HEK293 (cell line): ENCODE measurements around the gene RAB22A.

Source experiments
- BCL11A ChIP-seq: fragments of 450-650 bp; formaldehyde crosslinking; IDR thresholded peaks from 2 replicates; pipeline ENCODE4 v1.5.1; 2016; ENCODE audit warnings: low read depth, missing biosample characterization, missing genetic modification characterization
- GLI2 ChIP-seq: fragments of 450-650 bp; formaldehyde crosslinking; IDR thresholded peaks from 2 replicates; pipeline ENCODE4; 2017; ENCODE audit warnings: missing biosample characterization, missing genetic modification characterization, low read depth, borderline replicate concordance
- PBX3 ChIP-seq: sonication (generic); formaldehyde crosslinking; IDR thresholded peaks from 2 replicates; pipeline ENCODE4 v1.8.1; 2022; ENCODE audit warnings: mild to moderate bottlenecking, moderate library complexity, missing genetic modification reagents
- PRDM2 ChIP-seq: fragments of 450-650 bp; formaldehyde crosslinking; IDR thresholded peaks from 2 replicates; pipeline ENCODE4 v1.5.1; 2016; ENCODE audit warnings: missing biosample characterization, missing genetic modification characterization, borderline replicate concordance
- SP2 ChIP-seq: fragments of 450-650 bp; formaldehyde crosslinking; IDR thresholded peaks from 2 replicates; pipeline ENCODE4 v1.5.1; 2016; ENCODE audit warnings: missing biosample characterization, missing genetic modification characterization
- WT1 ChIP-seq: fragments of 450-650 bp; formaldehyde crosslinking; IDR thresholded peaks from 2 replicates; pipeline ENCODE4 v1.5.1; 2016; ENCODE audit warnings: missing biosample characterization, missing genetic modification characterization
- ZFHX2 ChIP-seq: fragments of 450-650 bp; formaldehyde crosslinking; conservative IDR thresholded peaks from 2 replicates; pipeline ENCODE4 v1.5.1; 2016; ENCODE audit warnings: missing biosample characterization, missing genetic modification characterization
- ZFP41 ChIP-seq: fragments of 450-650 bp; formaldehyde crosslinking; IDR thresholded peaks from 2 replicates; pipeline ENCODE4 v1.5.1; 2016; ENCODE audit warnings: missing biosample characterization, missing genetic modification characterization, borderline replicate concordance
- ZNF2 ChIP-seq: fragments of 450-650 bp; formaldehyde crosslinking; IDR thresholded peaks from 2 replicates; pipeline ENCODE4 v1.5.1; 2016; ENCODE audit warnings: missing biosample characterization, missing genetic modification characterization
- ZNF211 ChIP-seq: fragments of 450-650 bp; formaldehyde crosslinking; IDR thresholded peaks from 2 replicates; pipeline ENCODE4 v1.5.1; 2016; ENCODE audit warnings: low read depth, missing biosample characterization, missing genetic modification characterization
- ZNF366 ChIP-seq: fragments of 450-650 bp; formaldehyde crosslinking; conservative IDR thresholded peaks from 2 replicates; pipeline ENCODE4 v1.5.1; 2016; ENCODE audit warnings: missing biosample characterization, missing genetic modification characterization
- ZNF426 ChIP-seq: fragments of 450-650 bp; formaldehyde crosslinking; IDR thresholded peaks from 2 replicates; pipeline ENCODE4 v1.5.1; 2017; ENCODE audit warnings: missing biosample characterization, missing genetic modification characterization, mild to moderate bottlenecking, inconsistent platforms, moderate library complexity
- ZNF433 ChIP-seq: fragments of 450-650 bp; formaldehyde crosslinking; IDR thresholded peaks from 2 replicates; pipeline ENCODE4 v1.5.1; 2016; ENCODE audit warnings: missing biosample characterization, missing genetic modification characterization, low read depth
- ZNF48 ChIP-seq: fragments of 450-650 bp; formaldehyde crosslinking; IDR thresholded peaks from 2 replicates; pipeline ENCODE4 v1.5.1; 2016; ENCODE audit warnings: missing biosample characterization, missing genetic modification characterization
- ZNF514 ChIP-seq: fragments of 450-650 bp; formaldehyde crosslinking; IDR thresholded peaks from 2 replicates; pipeline ENCODE4 v1.5.1; 2016; ENCODE audit warnings: missing biosample characterization, missing genetic modification characterization
- ZNF747 ChIP-seq: fragments of 450-650 bp; formaldehyde crosslinking; IDR thresholded peaks from 2 replicates; pipeline ENCODE4 v1.5.1; 2016; ENCODE audit warnings: missing biosample characterization, missing genetic modification characterization
- ZSCAN5A ChIP-seq: fragments of 450-650 bp; formaldehyde crosslinking; IDR thresholded peaks from 2 replicates; pipeline ENCODE4 v1.5.1; 2016; ENCODE audit warnings: missing biosample characterization, missing genetic modification characterization
- TF ChIP-seq, protein P1 (sequence below): fragments of 450-650 bp; formaldehyde crosslinking; IDR thresholded peaks from 2 replicates; pipeline ENCODE4 v1.5.1; 2016; ENCODE audit warnings: missing biosample characterization, missing genetic modification characterization
- TF ChIP-seq, protein P2 (sequence below): fragments of 450-650 bp; IDR thresholded peaks from 2 replicates; pipeline ENCODE4 v1.5.1; 2018; ENCODE audit warnings: missing biosample characterization, missing genetic modification characterization
- TF ChIP-seq, protein P3 (sequence below): fragments of 450-650 bp; formaldehyde crosslinking; conservative IDR thresholded peaks from 2 replicates; pipeline ENCODE4 v1.5.1; 2016; ENCODE audit warnings: low read depth, missing biosample characterization, missing genetic modification characterization

The RAB22A gene

DNA sequence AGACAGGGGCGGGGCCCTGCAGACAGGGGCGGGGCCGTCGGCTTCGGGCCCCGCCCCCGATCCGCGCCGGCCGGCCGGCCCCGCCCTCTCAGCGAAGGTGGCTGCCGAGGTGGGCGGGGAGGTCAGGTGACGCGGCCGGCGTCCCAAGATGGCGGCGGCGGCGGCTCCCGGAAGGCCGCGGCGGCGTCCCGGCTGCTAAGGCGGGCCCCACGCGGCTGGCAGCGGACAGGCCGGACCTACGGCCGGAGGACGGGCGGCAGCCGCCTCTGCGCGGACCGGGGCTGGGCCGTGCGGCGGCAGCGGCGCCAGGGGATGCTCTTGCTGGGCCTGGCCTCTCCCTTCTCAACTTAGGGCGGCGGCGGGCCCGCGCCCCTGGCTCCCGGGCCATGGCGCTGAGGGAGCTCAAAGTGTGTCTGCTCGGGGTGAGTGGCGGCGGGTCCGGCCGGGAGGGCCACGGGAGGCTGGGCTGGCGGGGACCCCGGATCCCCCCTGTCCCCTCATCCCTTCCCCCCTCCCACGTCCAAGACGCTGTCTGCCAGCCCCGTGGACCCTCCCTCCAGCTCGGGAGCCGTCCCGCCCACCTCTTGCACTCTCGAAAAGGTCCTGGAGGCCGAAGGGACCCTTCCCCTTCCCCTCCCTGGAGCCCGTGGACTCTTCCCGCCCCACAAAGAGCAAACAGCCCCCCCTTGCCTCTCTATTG is at the start of gene RAB22A (continued):
- TF ChIP-seq PBX3 (CRISPR knock-in tag), result 0 out of 2 replicates have a peak, but pooled peaks have one; percentile 37
- TF ChIP-seq ZSCAN5A, result no peak
- TF ChIP-seq ZFHX2, result peak; percentile 33
- no peak for TF ChIP-seq ZNF433
- TF ChIP-seq, protein P1, sequence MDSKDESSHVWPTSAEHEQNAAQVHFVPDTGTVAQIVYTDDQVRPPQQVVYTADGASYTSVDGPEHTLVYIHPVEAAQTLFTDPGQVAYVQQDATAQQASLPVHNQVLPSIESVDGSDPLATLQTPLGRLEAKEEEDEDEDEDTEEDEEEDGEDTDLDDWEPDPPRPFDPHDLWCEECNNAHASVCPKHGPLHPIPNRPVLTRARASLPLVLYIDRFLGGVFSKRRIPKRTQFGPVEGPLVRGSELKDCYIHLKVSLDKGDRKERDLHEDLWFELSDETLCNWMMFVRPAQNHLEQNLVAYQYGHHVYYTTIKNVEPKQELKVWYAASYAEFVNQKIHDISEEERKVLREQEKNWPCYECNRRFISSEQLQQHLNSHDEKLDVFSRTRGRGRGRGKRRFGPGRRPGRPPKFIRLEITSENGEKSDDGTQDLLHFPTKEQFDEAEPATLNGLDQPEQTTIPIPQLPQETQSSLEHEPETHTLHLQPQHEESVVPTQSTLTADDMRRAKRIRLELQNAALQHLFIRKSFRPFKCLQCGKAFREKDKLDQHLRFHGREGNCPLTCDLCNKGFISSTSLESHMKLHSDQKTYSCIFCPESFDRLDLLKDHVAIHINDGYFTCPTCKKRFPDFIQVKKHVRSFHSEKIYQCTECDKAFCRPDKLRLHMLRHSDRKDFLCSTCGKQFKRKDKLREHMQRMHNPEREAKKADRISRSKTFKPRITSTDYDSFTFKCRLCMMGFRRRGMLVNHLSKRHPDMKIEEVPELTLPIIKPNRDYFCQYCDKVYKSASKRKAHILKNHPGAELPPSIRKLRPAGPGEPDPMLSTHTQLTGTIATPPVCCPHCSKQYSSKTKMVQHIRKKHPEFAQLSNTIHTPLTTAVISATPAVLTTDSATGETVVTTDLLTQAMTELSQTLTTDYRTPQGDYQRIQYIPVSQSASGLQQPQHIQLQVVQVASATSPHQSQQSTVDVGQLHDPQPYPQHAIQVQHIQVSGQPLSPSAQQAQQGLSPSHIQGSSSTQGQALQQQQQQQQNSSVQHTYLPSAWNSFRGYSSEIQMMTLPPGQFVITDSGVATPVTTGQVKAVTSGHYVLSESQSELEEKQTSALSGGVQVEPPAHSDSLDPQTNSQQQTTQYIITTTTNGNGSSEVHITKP (tag by site-specific recombination), result peak; percentile 72
- no peak for TF ChIP-seq ZNF426 (tag by site-specific recombination)
- no peak for TF ChIP-seq ZNF514
- TF ChIP-seq ZNF366, result no peak
- TF ChIP-seq ZNF48 (tag by site-specific recombination), result no peak
- no peak for TF ChIP-seq BCL11A (tag by site-specific recombination)
- no peak for TF ChIP-seq ZNF2 (tag by site-specific recombination)
- TF ChIP-seq SP2, result peak; percentile 60
- no peak for TF ChIP-seq WT1 (tag by site-specific recombination)
- TF ChIP-seq ZNF747, result no peak
- TF ChIP-seq, protein P2, sequence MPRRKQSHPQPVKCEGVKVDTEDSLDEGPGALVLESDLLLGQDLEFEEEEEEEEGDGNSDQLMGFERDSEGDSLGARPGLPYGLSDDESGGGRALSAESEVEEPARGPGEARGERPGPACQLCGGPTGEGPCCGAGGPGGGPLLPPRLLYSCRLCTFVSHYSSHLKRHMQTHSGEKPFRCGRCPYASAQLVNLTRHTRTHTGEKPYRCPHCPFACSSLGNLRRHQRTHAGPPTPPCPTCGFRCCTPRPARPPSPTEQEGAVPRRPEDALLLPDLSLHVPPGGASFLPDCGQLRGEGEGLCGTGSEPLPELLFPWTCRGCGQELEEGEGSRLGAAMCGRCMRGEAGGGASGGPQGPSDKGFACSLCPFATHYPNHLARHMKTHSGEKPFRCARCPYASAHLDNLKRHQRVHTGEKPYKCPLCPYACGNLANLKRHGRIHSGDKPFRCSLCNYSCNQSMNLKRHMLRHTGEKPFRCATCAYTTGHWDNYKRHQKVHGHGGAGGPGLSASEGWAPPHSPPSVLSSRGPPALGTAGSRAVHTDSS (tag by site-specific recombination), result no peak; the same call in 1 of the 2 replicates
- TF ChIP-seq ZFP41, result no peak
- no peak for TF ChIP-seq ZNF211 (tag by site-specific recombination)
- no peak for TF ChIP-seq GLI2 (tag by site-specific recombination)
- TF ChIP-seq PRDM2 (tag by site-specific recombination), result no peak
- TF ChIP-seq, protein P3, sequence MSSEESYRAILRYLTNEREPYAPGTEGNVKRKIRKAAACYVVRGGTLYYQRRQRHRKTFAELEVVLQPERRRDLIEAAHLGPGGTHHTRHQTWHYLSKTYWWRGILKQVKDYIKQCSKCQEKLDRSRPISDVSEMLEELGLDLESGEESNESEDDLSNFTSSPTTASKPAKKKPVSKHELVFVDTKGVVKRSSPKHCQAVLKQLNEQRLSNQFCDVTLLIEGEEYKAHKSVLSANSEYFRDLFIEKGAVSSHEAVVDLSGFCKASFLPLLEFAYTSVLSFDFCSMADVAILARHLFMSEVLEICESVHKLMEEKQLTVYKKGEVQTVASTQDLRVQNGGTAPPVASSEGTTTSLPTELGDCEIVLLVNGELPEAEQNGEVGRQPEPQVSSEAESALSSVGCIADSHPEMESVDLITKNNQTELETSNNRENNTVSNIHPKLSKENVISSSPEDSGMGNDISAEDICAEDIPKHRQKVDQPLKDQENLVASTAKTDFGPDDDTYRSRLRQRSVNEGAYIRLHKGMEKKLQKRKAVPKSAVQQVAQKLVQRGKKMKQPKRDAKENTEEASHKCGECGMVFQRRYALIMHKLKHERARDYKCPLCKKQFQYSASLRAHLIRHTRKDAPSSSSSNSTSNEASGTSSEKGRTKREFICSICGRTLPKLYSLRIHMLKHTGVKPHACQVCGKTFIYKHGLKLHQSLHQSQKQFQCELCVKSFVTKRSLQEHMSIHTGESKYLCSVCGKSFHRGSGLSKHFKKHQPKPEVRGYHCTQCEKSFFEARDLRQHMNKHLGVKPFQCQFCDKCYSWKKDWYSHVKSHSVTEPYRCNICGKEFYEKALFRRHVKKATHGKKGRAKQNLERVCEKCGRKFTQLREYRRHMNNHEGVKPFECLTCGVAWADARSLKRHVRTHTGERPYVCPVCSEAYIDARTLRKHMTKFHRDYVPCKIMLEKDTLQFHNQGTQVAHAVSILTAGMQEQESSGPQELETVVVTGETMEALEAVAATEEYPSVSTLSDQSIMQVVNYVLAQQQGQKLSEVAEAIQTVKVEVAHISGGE (tag by site-specific recombination), result no peak
